ENCODE data around the gene IFT80.

GRCh38 chr3:160278210-160278609 lies 120.8 kb downstream of the IFT80 start:
- TF ChIP-seq CTCF (IDR thresholded peaks at IDR 0.05 in 2 of 3, conservative IDR thresholded peaks at IDR 0.05 in 1 of 3; ENCODE audit: control insufficient read depth in 2 of 3, extremely low read depth in 1 of 3, insufficient read depth in 1 of 3, low read depth in 3 of 3, low read length in 3 of 3) (no peak), CREB1 (IDR thresholded peaks at IDR 0.05; ENCODE audit: low read depth) (no peak), SRF (IDR thresholded peaks at IDR 0.05; ENCODE audit: low read depth in 2 of 2, low read length in 2 of 2) (no peak), POLR2AphosphoS5 (IDR thresholded peaks at IDR 0.05; ENCODE audit: low read length) (no peak), BHLHE40 (IDR thresholded peaks at IDR 0.05; ENCODE audit: borderline replicate concordance in 1 of 2, low read depth in 2 of 2, low read length in 1 of 2) (no peak), FOXK2 (IDR thresholded peaks at IDR 0.05) (no peak)

Measured in GM12878 (cell line).